ENCODE measurements around the gene CDCA3. TPM values are rescaled to one million over a fixed set of nuclear protein-coding genes. Genes with fewer than 3 reads are reported as not detected.
"Not testable (repeated sequence)": the region's sequence is repeated elsewhere in the genome, so short reads cannot be mapped to it uniquely, and the experiment has no call there.

CDCA3 gene
- total and polyA plus RNA-seq, 3 experiments from 2014 or later = 0.68 to 37.6 (median 35.9) TPM

- peak in 2 of 5 donors; percentile 21 to 54 for DNase-seq
- H3K27ac Mint-ChIP-seq = peak overlapping the region; percentile 30 to 96 (median 91)
- no peak overlapping the region for H3K4me3 ChIP-seq (ENCODE audit: low read length)
Measured at GRCh38 chr12:6866163-6866919, 15.3 kb upstream of the CDCA3 start.

GRCh38 chr12:6865307-6865706 is 14.2 kb upstream of the CDCA3 start:
- H3K4me1 ChIP-seq (ENCODE audit: insufficient read depth, low read length) = peaks cover 20% of the 10 kb centered on the region
- H3K36me3 ChIP-seq (ENCODE audit: insufficient read depth, low read length) = peaks cover 46% of the 10 kb centered on the region
- not testable (repeated sequence) for H3K4me3 ChIP-seq (ENCODE audit: low read length); H3K27ac ChIP-seq (ENCODE audit: low read depth, low read length); DNase-seq; H3K9me3 ChIP-seq (ENCODE audit: low read length); H3K9me3 Mint-ChIP-seq; H3K27me3 Mint-ChIP-seq; H3K27me3 ChIP-seq (ENCODE audit: insufficient read depth, low read length, poor library complexity, severe bottlenecking)
- Mint-ChIP-seq H3K4me1 (peaks cover 24 to 32% (median 25%) of the 10 kb centered on the region in 3 donors), H3K4me3 (peak overlapping the region in 6 of 7 donors; percentile 39 to 96 (median 61)), H3K36me3 (peaks cover 5 to 75% (median 12%) of the 10 kb centered on the region in 3 donors), H3K27ac (peak overlapping the region in 6 of 8 donors; percentile 16 to 95 (median 44))
- ChIA-PET CTCF (interaction anchor here (0.8 to 11.0 kb wide), 6 partner anchors 7 to 94 kb away, joined by 4 to 135 read pairs (median 8); partner anchors contain the start of gene SPSB2), POLR2A (interaction anchor here (1.2 to 3.2 kb wide), 3 partner anchors 8 to 96 kb away, joined by 3 to 19 read pairs (median 3); partner anchors contain the start of genes SPSB2 and USP5)

More at GRCh38 chr12:6866163-6866919, 15.3 kb upstream of the CDCA3 start:
- Mint-ChIP-seq H3K4me3 (peak overlapping the region; percentile 87 to 98 (median 92)), H3K27me3 (no peaks in the 10 kb centered on the region), H3K9me3 (no peaks in the 10 kb centered on the region), H3K4me1 (peaks cover 33 to 42% (median 34%) of the 10 kb centered on the region in 3 donors), H3K36me3 (peaks cover 2 to 75% (median 16%) of the 10 kb centered on the region in 3 donors)
- CTCF ChIA-PET = interaction anchor here (1.2 to 11.0 kb wide), 6 partner anchors 13 to 93 kb away, joined by 3 to 135 read pairs (median 54); partner anchors contain the start of genes ATN1, CDCA3 and USP5
- POLR2A ChIA-PET = interaction anchor here (1.4 to 3.8 kb wide), 5 partner anchors 13 to 77 kb away, joined by 4 to 36 read pairs (median 8); partner anchors contain the start of genes C12orf57, CDCA3, RNU7-1 and USP5
- Histone ChIP-seq H3K27me3 (ENCODE audit: insufficient read depth, low read length, poor library complexity, severe bottlenecking) (no peaks in the 10 kb centered on the region), H3K36me3 (ENCODE audit: insufficient read depth, low read length) (peaks cover 44% of the 10 kb centered on the region), H3K4me1 (ENCODE audit: insufficient read depth, low read length) (peaks cover 29% of the 10 kb centered on the region), H3K9me3 (ENCODE audit: low read length) (no peaks in the 10 kb centered on the region), H3K27ac (ENCODE audit: low read depth, low read length) (no peak overlapping the region)

GRCh38 chr12:6863586-6864321 is 12.7 kb upstream of the CDCA3 start:
- no peaks in the 10 kb centered on the region for H3K9me3 Mint-ChIP-seq
- Histone ChIP-seq H3K27me3 (ENCODE audit: insufficient read depth, low read length, poor library complexity, severe bottlenecking) (no peaks in the 10 kb centered on the region), H3K27ac (ENCODE audit: low read depth, low read length) (no peak overlapping the region), H3K4me1 (ENCODE audit: insufficient read depth, low read length) (peaks cover 7% of the 10 kb centered on the region), H3K36me3 (ENCODE audit: insufficient read depth, low read length) (peaks cover 47% of the 10 kb centered on the region), H3K4me3 (ENCODE audit: low read length) (no peak overlapping the region), H3K9me3 (ENCODE audit: low read length) (no peaks in the 10 kb centered on the region)
- H3K4me1 Mint-ChIP-seq = peaks cover 9 to 19% (median 15%) of the 10 kb centered on the region in 3 donors
- DNase-seq = no peak
- ChIA-PET POLR2A (interaction anchor here (1.2 to 3.2 kb wide), 3 partner anchors 9 to 97 kb away, joined by 3 to 19 read pairs (median 3); partner anchors contain the start of genes SPSB2 and USP5), CTCF (interaction anchor here (1.3 to 2.8 kb wide), 3 partner anchors 9 to 11 kb away, joined by 4 to 12 read pairs (median 5); partner anchors contain the start of gene SPSB2)
- peak overlapping the region in 2 of 8 donors; percentile 33 to 91 for H3K27ac Mint-ChIP-seq
- H3K27me3 Mint-ChIP-seq = no peaks in the 10 kb centered on the region
- peak overlapping the region in 1 of 7 donors; percentile 96 for H3K4me3 Mint-ChIP-seq
- peaks cover 6 to 75% (median 10%) of the 10 kb centered on the region in 3 donors for H3K36me3 Mint-ChIP-seq

- H3K36me3 ChIP-seq (ENCODE audit: insufficient read depth, low read length) = peaks cover 54% of the 10 kb centered on the region
- Mint-ChIP-seq H3K27ac (no peak overlapping the region), H3K27me3 (no peaks in the 10 kb centered on the region)
Measured at GRCh38 chr12:6863033-6863432, 11.9 kb upstream of the CDCA3 start.

GRCh38 chr12:6861391-6861790 is 10.3 kb upstream of the CDCA3 start:
- POLR2A ChIA-PET = interaction anchor here (0.6 to 1.2 kb wide), 3 partner anchors 9 to 64 kb away, joined by 3 to 5 read pairs (median 4); partner anchors contain the start of genes SPSB2 and USP5
- H3K36me3 Mint-ChIP-seq = peaks cover 16 to 89% (median 19%) of the 10 kb centered on the region in 3 donors
- CTCF ChIA-PET = interaction anchor here (1.4 to 3.7 kb wide), 4 partner anchors 8 to 157 kb away, joined by 3 to 13 read pairs (median 7); partner anchors contain the start of genes LPCAT3, SPSB2 and USP5
- H3K4me1 ChIP-seq (ENCODE audit: insufficient read depth, low read length) = no peaks in the 10 kb centered on the region
- no peak overlapping the region for H3K4me3 ChIP-seq (ENCODE audit: low read length)
- no peak for DNase-seq
- no peak overlapping the region for H3K27ac ChIP-seq (ENCODE audit: low read depth, low read length)
- peaks cover 71% of the 10 kb centered on the region for H3K36me3 ChIP-seq (ENCODE audit: insufficient read depth, low read length)
- no peaks in the 10 kb centered on the region for H3K9me3 Mint-ChIP-seq
- H3K27me3 Mint-ChIP-seq = no peaks in the 10 kb centered on the region
- no peak overlapping the region for H3K4me3 Mint-ChIP-seq
- H3K27ac Mint-ChIP-seq = no peak overlapping the region
- peaks cover 0 to 5% (median 3%) of the 10 kb centered on the region in 3 donors for H3K4me1 Mint-ChIP-seq
- H3K27me3 ChIP-seq (ENCODE audit: insufficient read depth, low read length, poor library complexity, severe bottlenecking) = no peaks in the 10 kb centered on the region
- no peaks in the 10 kb centered on the region for H3K9me3 ChIP-seq (ENCODE audit: low read length)

More at GRCh38 chr12:6863033-6863432, 11.9 kb upstream of the CDCA3 start:
- H3K9me3 ChIP-seq (ENCODE audit: low read length) = no peaks in the 10 kb centered on the region
- no peak for DNase-seq
- no peak overlapping the region for H3K4me3 Mint-ChIP-seq
- no peaks in the 10 kb centered on the region for H3K27me3 ChIP-seq (ENCODE audit: insufficient read depth, low read length, poor library complexity, severe bottlenecking)
- H3K27ac ChIP-seq (ENCODE audit: low read depth, low read length) = no peak overlapping the region
- POLR2A ChIA-PET = interaction anchor here (3.2 kb wide), 1 partner anchor 11 kb away, joined by 19 read pairs; the partner anchor contains the start of gene USP5
- CTCF ChIA-PET = interaction anchor here (2.8 kb wide), 1 partner anchor 10 kb away, joined by 12 read pairs; the partner anchor contains the start of gene SPSB2
- H3K9me3 Mint-ChIP-seq = no peaks in the 10 kb centered on the region
- H3K4me3 ChIP-seq (ENCODE audit: low read length) = no peak overlapping the region
- H3K4me1 ChIP-seq (ENCODE audit: insufficient read depth, low read length) = no peaks in the 10 kb centered on the region
- peaks cover 6 to 78% (median 10%) of the 10 kb centered on the region in 3 donors for H3K36me3 Mint-ChIP-seq
- H3K4me1 Mint-ChIP-seq = peaks cover 1 to 11% (median 8%) of the 10 kb centered on the region in 3 donors

GRCh38 chr12:6860942-6861341 is 9.9 kb upstream of the CDCA3 start:
- no peak overlapping the region for H3K27ac Mint-ChIP-seq
- peaks cover 16 to 93% (median 19%) of the 10 kb centered on the region in 3 donors for H3K36me3 Mint-ChIP-seq
- ChIA-PET POLR2A (interaction anchor here (1.2 kb wide), 2 partner anchors 9 to 12 kb away, joined by 4 to 5 read pairs; partner anchors contain the start of genes SPSB2 and USP5), CTCF (interaction anchor here (1.4 to 3.7 kb wide), 4 partner anchors 8 to 157 kb away, joined by 3 to 13 read pairs (median 7); partner anchors contain the start of genes LPCAT3, SPSB2 and USP5)
- Histone ChIP-seq H3K27ac (ENCODE audit: low read depth, low read length) (no peak overlapping the region), H3K27me3 (ENCODE audit: insufficient read depth, low read length, poor library complexity, severe bottlenecking) (no peaks in the 10 kb centered on the region), H3K36me3 (ENCODE audit: insufficient read depth, low read length) (peaks cover 75% of the 10 kb centered on the region), H3K4me1 (ENCODE audit: insufficient read depth, low read length) (no peaks in the 10 kb centered on the region), H3K4me3 (ENCODE audit: low read length) (no peak overlapping the region), H3K9me3 (ENCODE audit: low read length) (no peaks in the 10 kb centered on the region)
- DNase-seq = no peak
- H3K9me3 Mint-ChIP-seq = no peaks in the 10 kb centered on the region
- no peak overlapping the region for H3K4me3 Mint-ChIP-seq
- no peaks in the 10 kb centered on the region for H3K27me3 Mint-ChIP-seq
- H3K4me1 Mint-ChIP-seq = peaks cover 0 to 5% (median 3%) of the 10 kb centered on the region in 3 donors

GRCh38 chr12:6860116-6860515 is 9.0 kb upstream of the CDCA3 start:
- H3K4me1 ChIP-seq (ENCODE audit: insufficient read depth, low read length) = peaks cover under 1% of the 10 kb centered on the region
- Mint-ChIP-seq H3K36me3 (peaks cover 16 to 92% (median 19%) of the 10 kb centered on the region in 3 donors), H3K4me3 (peak overlapping the region in 1 of 7 donors; percentile 20), H3K9me3 (no peaks in the 10 kb centered on the region), H3K4me1 (peaks cover 0 to 4% (median 3%) of the 10 kb centered on the region in 3 donors), H3K27ac (peak overlapping the region in 1 of 8 donors; percentile 4), H3K27me3 (no peaks in the 10 kb centered on the region)
- H3K36me3 ChIP-seq (ENCODE audit: insufficient read depth, low read length) = peaks cover 78% of the 10 kb centered on the region
- H3K27ac ChIP-seq (ENCODE audit: low read depth, low read length) = no peak overlapping the region
- H3K4me3 ChIP-seq (ENCODE audit: low read length) = no peak overlapping the region
- DNase-seq = no peak
- no peaks in the 10 kb centered on the region for H3K27me3 ChIP-seq (ENCODE audit: insufficient read depth, low read length, poor library complexity, severe bottlenecking)
- H3K9me3 ChIP-seq (ENCODE audit: low read length) = no peaks in the 10 kb centered on the region
- ChIA-PET CTCF (interaction anchor here (1.5 to 3.7 kb wide), 3 partner anchors 8 to 158 kb away, joined by 3 to 13 read pairs (median 9); partner anchors contain the start of genes LPCAT3, SPSB2 and USP5), POLR2A (no interaction called here)

Data from CD8-positive, alpha-beta memory T cell (primary cell).